ENCODE data around the gene TTN. TPM values are rescaled to one million over a fixed set of nuclear protein-coding genes. Genes with fewer than 3 reads are reported as not detected.

Gene TTN
- total RNA-seq, 1 experiment from 2014 or later, result 1.1 TPM

- Histone ChIP-seq H3K4me1 (ENCODE audit: insufficient read depth, low read length) (peaks cover 40% of the 10 kb centered on the region), H3K9me3 (ENCODE audit: low read length) (no peaks in the 10 kb centered on the region), H2AFZ (ENCODE audit: low read length) (no peak overlapping the region), H3K9me2 (replicated peaks; ENCODE audit: low read length) (no peaks in the 10 kb centered on the region), H3K4me2 (ENCODE audit: low read length) (no peak overlapping the region), H3K4me3 (ENCODE audit: low read length) (no peak overlapping the region), H3F3A (ENCODE audit: low read length, unreplicated experiment) (peaks cover 5% of the 10 kb centered on the region), H3K9ac (ENCODE audit: low read length) (no peak overlapping the region), H3K27ac (ENCODE audit: low read length) (no peak overlapping the region), H4K20me1 (ENCODE audit: low read length) (no peaks in the 10 kb centered on the region), H3K79me2 (ENCODE audit: low read length) (no peaks in the 10 kb centered on the region), H3K27me3 (ENCODE audit: low read length) (no peaks in the 10 kb centered on the region), H3K36me3 (ENCODE audit: low read depth, low read length) (no peaks in the 10 kb centered on the region)
- CTCF ChIA-PET, result no interaction called here
- TF ChIP-seq EZH2phosphoT487 (IDR thresholded peaks at IDR 0.05; ENCODE audit: borderline replicate concordance, low read length) (no peak), EZH2 (IDR thresholded peaks at IDR 0.05; ENCODE audit: low read length, unreplicated experiment) (no peak), CTCF (conservative IDR thresholded peaks at IDR 0.05; ENCODE audit: low read depth, low read length) (no peak)
- intact Hi-C loops (cut with micrococcal nuclease), result no loop called here
- POLR2A ChIA-PET (ENCODE audit: unreplicated experiment), result no interaction called here
- ATAC-seq (no peak), DNase-seq (no peak)
- no TSS peak for BruUV-seq (replicated peaks)
Measured at GRCh38 chr2:178510384-178510783, 296.8 kb downstream of the TTN start.

GRCh38 chr2:178508646-178509045, 298.6 kb downstream of the TTN start:
- ATAC-seq, result no peak
- no TSS peak for BruUV-seq (replicated peaks)
- ChIA-PET CTCF (no interaction called here), POLR2A (ENCODE audit: unreplicated experiment) (interaction anchor here (0.6 kb wide), 1 partner anchor 77 kb away, joined by 5 read pairs; no protein-coding TSS in a partner anchor)
- Histone ChIP-seq H3K9ac (ENCODE audit: low read length) (no peak overlapping the region), H3K9me2 (replicated peaks; ENCODE audit: low read length) (no peaks in the 10 kb centered on the region), H3K4me3 (ENCODE audit: low read length) (no peak overlapping the region), H3K4me1 (ENCODE audit: insufficient read depth, low read length) (peaks cover 22% of the 10 kb centered on the region), H3K9me3 (ENCODE audit: low read length) (no peaks in the 10 kb centered on the region), H3K27ac (ENCODE audit: low read length) (no peak overlapping the region), H3F3A (ENCODE audit: low read length, unreplicated experiment) (no peaks in the 10 kb centered on the region), H4K20me1 (ENCODE audit: low read length) (no peaks in the 10 kb centered on the region), H2AFZ (ENCODE audit: low read length) (no peak overlapping the region), H3K36me3 (ENCODE audit: low read depth, low read length) (peaks cover 7% of the 10 kb centered on the region; the same call in 1 of the 2 replicates), H3K27me3 (ENCODE audit: low read length) (no peaks in the 10 kb centered on the region), H3K79me2 (ENCODE audit: low read length) (no peaks in the 10 kb centered on the region), H3K4me2 (ENCODE audit: low read length) (no peak overlapping the region)
- TF ChIP-seq EZH2 (IDR thresholded peaks at IDR 0.05; ENCODE audit: low read length, unreplicated experiment) (no peak), CTCF (conservative IDR thresholded peaks at IDR 0.05; ENCODE audit: low read depth, low read length) (no peak), EZH2phosphoT487 (IDR thresholded peaks at IDR 0.05; ENCODE audit: borderline replicate concordance, low read length) (no peak)
- no peak for DNase-seq
- intact Hi-C loops (cut with micrococcal nuclease), result no loop called here

- H3F3A ChIP-seq (ENCODE audit: low read length, unreplicated experiment), result no peaks in the 10 kb centered on the region
- intact Hi-C loops (cut with micrococcal nuclease), result no loop called here
- H4K20me1 ChIP-seq (ENCODE audit: low read length), result no peaks in the 10 kb centered on the region
- H3K79me2 ChIP-seq (ENCODE audit: low read length), result no peaks in the 10 kb centered on the region
- BruUV-seq (replicated peaks), result no TSS peak
- H2AFZ ChIP-seq (ENCODE audit: low read length), result no peak overlapping the region
- TF ChIP-seq EZH2phosphoT487 (IDR thresholded peaks at IDR 0.05; ENCODE audit: borderline replicate concordance, low read length) (no peak), EZH2 (IDR thresholded peaks at IDR 0.05; ENCODE audit: low read length, unreplicated experiment) (no peak), CTCF (conservative IDR thresholded peaks at IDR 0.05; ENCODE audit: low read depth, low read length) (no peak)
- H3K9ac ChIP-seq (ENCODE audit: low read length), result no peak overlapping the region
- H3K27ac ChIP-seq (ENCODE audit: low read length), result no peak overlapping the region
- H3K4me2 ChIP-seq (ENCODE audit: low read length), result no peak overlapping the region
- H3K9me2 ChIP-seq (replicated peaks; ENCODE audit: low read length), result no peaks in the 10 kb centered on the region
- H3K4me1 ChIP-seq (ENCODE audit: insufficient read depth, low read length), result peaks cover 7% of the 10 kb centered on the region; the same call in 1 of the 2 replicates
- no peak for ATAC-seq
- no peaks in the 10 kb centered on the region for H3K27me3 ChIP-seq (ENCODE audit: low read length)
- H3K9me3 ChIP-seq (ENCODE audit: low read length), result no peaks in the 10 kb centered on the region
- CTCF ChIA-PET, result no interaction called here
- DNase-seq, result no peak
- no peak overlapping the region for H3K4me3 ChIP-seq (ENCODE audit: low read length)
- H3K36me3 ChIP-seq (ENCODE audit: low read depth, low read length), result peaks cover 16% of the 10 kb centered on the region
- POLR2A ChIA-PET (ENCODE audit: unreplicated experiment), result no interaction called here
Measured at GRCh38 chr2:178506949-178507348, 300.3 kb downstream of the TTN start.

Measured in PC-3 (cell line).